ENCODE data around the gene CCDC178. TPM values are rescaled to one million over a fixed set of nuclear protein-coding genes. Genes with fewer than 3 reads are reported as not detected.

The CCDC178 gene
- total and polyA plus RNA-seq, 2 donors (not counting 1 experiment from before 2014, with no cell fraction given) = 0.17 TPM; not detected in 1

DNA sequence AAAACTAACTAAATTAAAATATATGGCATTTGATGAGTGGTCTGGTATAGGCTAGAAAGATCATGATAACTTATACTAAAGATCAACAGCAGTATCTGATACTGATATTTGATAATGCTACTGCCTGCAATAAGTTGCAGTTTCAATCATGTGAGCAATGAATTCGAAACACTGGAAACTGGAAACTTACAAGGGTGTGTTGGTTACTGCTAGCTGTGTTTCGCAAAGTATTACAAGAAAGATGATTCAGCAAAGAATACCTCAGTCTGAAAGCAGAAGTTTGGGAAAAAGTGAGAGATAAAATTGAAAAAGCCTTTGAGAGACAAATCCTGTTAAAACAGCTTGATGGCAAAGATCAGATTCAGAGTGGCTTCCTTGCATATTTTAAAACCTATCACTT is 294.5 kb downstream of the CCDC178 start:
- H3K4me1 ChIP-seq (ENCODE audit: control insufficient read depth, extremely low read depth, insufficient read depth, low read length) = no peaks in the 10 kb centered on the region
- no peaks in the 10 kb centered on the region for H4K20me1 ChIP-seq (ENCODE audit: control insufficient read depth, extremely low read depth, insufficient read depth, low read length)
- H2AFZ ChIP-seq (ENCODE audit: low read length) = no peak overlapping the region
- H3K36me3 ChIP-seq (ENCODE audit: control insufficient read depth, insufficient read depth, low read length) = no peaks in the 10 kb centered on the region
- H3K27me3 ChIP-seq (ENCODE audit: control insufficient read depth, insufficient read depth, low read length) = no peaks in the 10 kb centered on the region
- no peak overlapping the region for H3K27ac ChIP-seq (ENCODE audit: insufficient read depth, low read length)
- peak in 1 of 2 donors; percentile 9 for DNase-seq (ENCODE audit: low read depth in 2 of 2)
- H3K4me2 ChIP-seq (ENCODE audit: extremely low read depth, insufficient read depth, low read length) = no peak overlapping the region
- no peak overlapping the region for H3K9ac ChIP-seq (ENCODE audit: insufficient read depth, low read length)
- no peaks in the 10 kb centered on the region for H3K9me3 ChIP-seq (ENCODE audit: control insufficient read depth, insufficient read depth, low read depth, low read length)
- no peaks in the 10 kb centered on the region for H3K79me2 ChIP-seq (ENCODE audit: control insufficient read depth, insufficient read depth, low read length)
- no peak for TF ChIP-seq CTCF (conservative IDR thresholded peaks at IDR 0.05 in 1 of 2, IDR thresholded peaks at IDR 0.05 in 1 of 2; ENCODE audit: low read depth in 1 of 2, low read length in 2 of 2)
- TF ChIP-seq EZH2 (IDR thresholded peaks at IDR 0.05; ENCODE audit: low read length, missing control alignments) = no peak
- H3K4me3 ChIP-seq (replicated peaks in 1 of 4; ENCODE audit: control extremely low read depth in 1 of 4, insufficient read depth in 1 of 4, low read depth in 3 of 4, low read length in 4 of 4) = no peak overlapping the region

DNA sequence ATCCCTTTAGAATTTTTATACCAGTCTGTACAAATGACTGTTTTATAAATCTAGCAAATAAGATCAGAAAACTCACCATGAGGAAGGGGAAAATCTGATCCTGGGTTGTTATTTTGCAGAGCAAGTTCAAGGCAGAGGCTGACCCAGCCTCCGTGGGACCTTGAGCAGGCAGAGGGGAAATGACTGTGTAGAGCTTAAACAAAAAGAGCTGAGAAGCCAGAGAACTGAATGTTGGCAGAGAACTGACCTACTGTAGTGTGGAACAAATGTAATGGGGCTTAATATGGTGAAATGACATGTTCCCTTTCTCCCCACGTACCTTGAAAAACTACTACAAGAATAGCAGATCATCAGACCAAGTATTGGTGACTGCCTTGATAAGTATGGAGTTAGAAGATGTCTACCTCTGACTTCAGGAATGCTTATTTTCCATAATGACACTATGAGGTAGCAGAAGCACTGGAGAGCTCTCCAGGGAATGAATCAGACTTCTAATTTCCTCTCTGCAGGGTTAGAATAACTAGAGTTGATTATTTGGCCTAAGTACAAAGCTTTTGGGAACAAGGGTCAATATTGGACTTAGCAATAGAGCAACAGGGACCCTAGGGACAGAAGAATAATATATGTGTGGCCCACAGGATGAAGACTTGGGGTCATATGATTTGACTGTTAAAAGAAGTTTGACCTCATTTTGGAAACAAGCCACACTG is 304.4 kb downstream of the CCDC178 start:
- Histone ChIP-seq H3K27me3 (ENCODE audit: control insufficient read depth, insufficient read depth, low read length) (no peaks in the 10 kb centered on the region), H3K4me3 (replicated peaks in 1 of 4; ENCODE audit: control extremely low read depth in 1 of 4, insufficient read depth in 1 of 4, low read depth in 3 of 4, low read length in 4 of 4) (no peak overlapping the region), H3K9me3 (ENCODE audit: control insufficient read depth, insufficient read depth, low read depth, low read length) (no peaks in the 10 kb centered on the region), H3K36me3 (ENCODE audit: control insufficient read depth, insufficient read depth, low read length) (no peaks in the 10 kb centered on the region), H2AFZ (ENCODE audit: low read length) (no peak overlapping the region), H4K20me1 (ENCODE audit: control insufficient read depth, extremely low read depth, insufficient read depth, low read length) (no peaks in the 10 kb centered on the region), H3K9ac (ENCODE audit: insufficient read depth, low read length) (no peak overlapping the region), H3K79me2 (ENCODE audit: control insufficient read depth, insufficient read depth, low read length) (no peaks in the 10 kb centered on the region), H3K27ac (ENCODE audit: insufficient read depth, low read length) (no peak overlapping the region), H3K4me2 (ENCODE audit: extremely low read depth, insufficient read depth, low read length) (no peak overlapping the region), H3K4me1 (ENCODE audit: control insufficient read depth, extremely low read depth, insufficient read depth, low read length) (no peaks in the 10 kb centered on the region)
- peak in 1 of 2 donors; percentile 43 for DNase-seq (ENCODE audit: low read depth in 2 of 2)
- no peak for TF ChIP-seq EZH2 (IDR thresholded peaks at IDR 0.05; ENCODE audit: low read length, missing control alignments)
- no peak for TF ChIP-seq CTCF (conservative IDR thresholded peaks at IDR 0.05 in 1 of 2, IDR thresholded peaks at IDR 0.05 in 1 of 2; ENCODE audit: low read depth in 1 of 2, low read length in 2 of 2)

DNA sequence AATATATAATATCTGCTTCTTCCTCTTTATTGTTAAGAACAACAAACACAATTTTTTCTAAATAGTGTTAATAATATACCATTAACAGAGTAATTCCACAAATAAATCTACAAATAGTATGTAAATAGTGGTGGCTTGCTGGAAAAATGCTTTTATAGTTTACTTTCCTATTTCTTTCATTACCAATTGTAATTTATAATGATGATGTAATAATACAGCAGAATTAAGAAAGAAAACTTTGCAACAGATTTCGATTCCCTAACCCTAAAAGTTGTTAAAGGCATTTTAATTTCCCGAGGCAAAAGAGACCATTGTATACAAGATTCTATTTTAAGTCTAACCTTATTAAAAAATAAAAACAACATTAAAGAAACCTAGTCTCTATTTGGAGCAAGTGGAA is 307.9 kb downstream of the CCDC178 start:
- H2AFZ ChIP-seq (ENCODE audit: low read length) = no peak overlapping the region
- no peaks in the 10 kb centered on the region for H3K36me3 ChIP-seq (ENCODE audit: control insufficient read depth, insufficient read depth, low read length)
- no peak overlapping the region for H3K4me3 ChIP-seq (replicated peaks in 1 of 4; ENCODE audit: control extremely low read depth in 1 of 4, insufficient read depth in 1 of 4, low read depth in 3 of 4, low read length in 4 of 4)
- no peaks in the 10 kb centered on the region for H3K4me1 ChIP-seq (ENCODE audit: control insufficient read depth, extremely low read depth, insufficient read depth, low read length)
- H4K20me1 ChIP-seq (ENCODE audit: control insufficient read depth, extremely low read depth, insufficient read depth, low read length) = no peaks in the 10 kb centered on the region
- H3K9ac ChIP-seq (ENCODE audit: insufficient read depth, low read length) = no peak overlapping the region
- no peaks in the 10 kb centered on the region for H3K9me3 ChIP-seq (ENCODE audit: control insufficient read depth, insufficient read depth, low read depth, low read length)
- no peak overlapping the region for H3K27ac ChIP-seq (ENCODE audit: insufficient read depth, low read length)
- no peaks in the 10 kb centered on the region for H3K27me3 ChIP-seq (ENCODE audit: control insufficient read depth, insufficient read depth, low read length)
- TF ChIP-seq EZH2 (IDR thresholded peaks at IDR 0.05; ENCODE audit: low read length, missing control alignments) = no peak
- TF ChIP-seq CTCF (conservative IDR thresholded peaks at IDR 0.05 in 1 of 2, IDR thresholded peaks at IDR 0.05 in 1 of 2; ENCODE audit: low read depth in 1 of 2, low read length in 2 of 2) = no peak
- DNase-seq (ENCODE audit: low read depth in 2 of 2) = no peak
- H3K4me2 ChIP-seq (ENCODE audit: extremely low read depth, insufficient read depth, low read length) = no peak overlapping the region
- H3K79me2 ChIP-seq (ENCODE audit: control insufficient read depth, insufficient read depth, low read length) = no peaks in the 10 kb centered on the region
